T-helper 17 cell (primary cell): ENCODE results near the gene FTO. TPM values are rescaled to one million over a fixed set of nuclear protein-coding genes. Genes with fewer than 3 reads are reported as not detected.

Source experiments
- ATAC-seq: fragments of 150-1000 bp; cut with Tn5 transposase; 2 replicates; pipeline ENCODE4 v1.10.0; 2021; ENCODE audit warnings: mild to moderate bottlenecking, moderate library complexity
- DNase-seq, 3 donors: peaks; one replicate each; pipeline versions ENCODE4 v3.0.0 to v3.0.0-alpha.2; 2020 to 2021
- H3K9me3 ChIP-seq: one replicate; pipeline ENCODE4 v1.7.0; 2013; ENCODE audit warnings: low read length, mild to moderate bottlenecking; ENCODE audit not compliant: control insufficient read depth, poor library complexity, severe bottlenecking
- H3K27ac Mint-ChIP-seq: one replicate; pipeline ENCODE4 v1.8.0; 2022; ENCODE audit warnings: mild to moderate bottlenecking, moderate library complexity, mixed read lengths
- H3K27me3 Mint-ChIP-seq: one replicate; pipeline ENCODE4 v1.8.0; 2022; ENCODE audit warnings: mixed read lengths
- H3K36me3 Mint-ChIP-seq: one replicate; pipeline ENCODE4 v1.8.0; 2022; ENCODE audit warnings: low read depth, mixed read lengths
- H3K4me1 Mint-ChIP-seq: one replicate; pipeline ENCODE4 v1.8.0; 2022; ENCODE audit warnings: mild to moderate bottlenecking, mixed read lengths
- H3K4me3 Mint-ChIP-seq: one replicate; pipeline ENCODE4 v1.8.0; 2022; ENCODE audit warnings: mild to moderate bottlenecking, moderate library complexity, mixed read lengths
- total RNA-seq, 4 donors: library from RNA in 2 of 4; stranded (reverse) in 2 of 4; gene quantifications; one replicate each; pipeline ENCODE4 v1.2.3 and lab custom pipeline; 2022 to 2026

Gene FTO
- total RNA-seq, 2 donors from 2014 or later, result 53.0 to 53.3 TPM

DNA sequence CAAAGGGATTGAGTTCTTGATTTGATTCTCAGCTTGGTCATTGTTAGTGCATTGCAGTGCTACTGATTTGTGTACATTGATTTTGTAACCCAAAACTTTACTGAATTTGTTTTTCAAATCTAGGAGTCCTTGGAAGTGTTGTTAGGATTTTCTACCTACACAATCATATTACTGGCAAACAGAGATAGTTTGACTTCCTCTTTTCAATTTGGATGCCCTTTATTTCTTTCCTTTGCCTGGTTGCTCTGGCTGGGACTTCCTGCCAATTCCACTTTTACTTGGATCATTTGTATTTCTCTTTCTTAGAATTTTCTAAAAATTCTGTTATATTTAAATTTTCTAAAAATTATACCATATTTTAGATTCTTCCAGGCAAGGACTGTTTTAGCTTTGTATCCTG lies 151.1 kb downstream of the FTO start:
- H3K9me3 ChIP-seq, result no peaks in the 10 kb centered on the region
- ATAC-seq, result no peak
- Mint-ChIP-seq H3K4me1 (no peaks in the 10 kb centered on the region), H3K36me3 (no peaks in the 10 kb centered on the region), H3K27me3 (no peaks in the 10 kb centered on the region), H3K27ac (no peak overlapping the region), H3K4me3 (no peak overlapping the region)
- DNase-seq, result no peak

DNA sequence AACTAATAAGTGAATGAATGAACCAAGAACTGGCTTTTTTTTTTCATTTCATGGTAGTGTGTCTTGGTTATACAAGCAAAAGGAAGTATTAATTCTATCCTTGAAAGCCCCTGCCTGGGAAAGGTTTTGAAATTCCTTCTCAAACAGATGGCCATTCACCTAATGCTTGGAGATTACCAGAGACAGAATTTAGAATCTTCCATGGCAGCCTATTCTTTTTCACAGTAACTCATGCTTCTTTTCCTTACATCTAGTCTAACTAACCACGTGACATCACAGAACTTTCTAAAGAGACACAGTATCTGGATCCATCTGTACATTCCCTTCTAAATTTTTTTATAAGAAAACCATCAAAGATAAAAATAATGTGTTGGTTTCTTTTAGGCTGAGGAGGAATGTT lies 151.6 kb downstream of the FTO start:
- ATAC-seq (no peak), DNase-seq (no peak)
- no peaks in the 10 kb centered on the region for H3K4me1 Mint-ChIP-seq
- H3K27ac Mint-ChIP-seq, result no peak overlapping the region
- H3K36me3 Mint-ChIP-seq, result no peaks in the 10 kb centered on the region
- H3K4me3 Mint-ChIP-seq, result no peak overlapping the region
- no peaks in the 10 kb centered on the region for H3K9me3 ChIP-seq
- no peaks in the 10 kb centered on the region for H3K27me3 Mint-ChIP-seq

DNA sequence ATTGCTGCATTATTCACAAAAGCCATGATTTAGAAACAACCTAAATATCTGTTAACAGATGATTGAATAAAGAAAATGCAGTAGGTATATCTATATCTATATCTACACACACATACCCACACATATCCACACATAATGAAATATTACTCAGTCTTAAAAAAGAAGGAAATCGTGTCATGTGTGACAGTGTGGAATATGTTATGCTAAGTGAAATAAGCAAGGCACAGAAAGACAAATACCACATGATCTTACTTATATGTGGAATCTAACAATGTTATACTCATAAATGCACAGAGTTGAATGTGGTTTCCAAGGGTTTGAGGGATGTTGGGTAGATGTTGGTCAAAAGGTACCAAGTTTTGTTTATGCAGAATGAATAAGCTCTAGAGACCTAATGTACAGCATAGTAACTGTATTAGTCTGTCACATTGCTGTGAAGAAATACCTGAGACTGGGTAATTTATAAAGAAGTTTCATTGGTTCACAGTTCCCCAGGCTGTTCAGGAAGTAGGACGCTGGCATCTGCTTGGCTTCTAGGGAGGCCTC lies 156.1 kb downstream of the FTO start:
- H3K4me3 Mint-ChIP-seq, result no peak overlapping the region
- H3K27ac Mint-ChIP-seq, result no peak overlapping the region
- H3K36me3 Mint-ChIP-seq, result peaks cover 2% of the 10 kb centered on the region
- H3K4me1 Mint-ChIP-seq, result peaks cover 2% of the 10 kb centered on the region
- no peak for DNase-seq
- no peaks in the 10 kb centered on the region for H3K9me3 ChIP-seq
- no peaks in the 10 kb centered on the region for H3K27me3 Mint-ChIP-seq
- no peak for ATAC-seq

DNA sequence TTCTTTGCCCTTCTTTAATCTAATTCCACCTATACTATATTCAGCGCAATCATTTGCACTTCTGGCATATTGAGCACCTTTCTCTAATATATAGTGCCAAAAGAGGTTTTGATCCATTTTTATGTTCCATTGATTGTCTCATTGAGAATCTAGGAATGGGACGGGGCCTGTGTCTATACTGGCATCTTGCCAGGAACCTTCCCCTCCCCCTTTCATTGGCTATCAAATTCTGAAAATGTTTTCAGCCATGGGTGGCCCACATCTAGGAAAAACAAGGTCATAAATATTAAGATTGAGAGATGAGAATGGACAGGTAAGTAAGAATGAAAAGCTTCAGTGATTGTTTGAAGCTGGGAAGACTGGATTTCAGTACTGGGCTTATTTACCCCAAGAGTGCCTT lies 159.9 kb downstream of the FTO start:
- no peaks in the 10 kb centered on the region for H3K9me3 ChIP-seq
- Mint-ChIP-seq H3K4me3 (no peak overlapping the region), H3K27me3 (no peaks in the 10 kb centered on the region), H3K36me3 (peaks cover 5% of the 10 kb centered on the region), H3K4me1 (peaks cover 2% of the 10 kb centered on the region), H3K27ac (no peak overlapping the region)
- DNase-seq (no peak), ATAC-seq (no peak)

DNA sequence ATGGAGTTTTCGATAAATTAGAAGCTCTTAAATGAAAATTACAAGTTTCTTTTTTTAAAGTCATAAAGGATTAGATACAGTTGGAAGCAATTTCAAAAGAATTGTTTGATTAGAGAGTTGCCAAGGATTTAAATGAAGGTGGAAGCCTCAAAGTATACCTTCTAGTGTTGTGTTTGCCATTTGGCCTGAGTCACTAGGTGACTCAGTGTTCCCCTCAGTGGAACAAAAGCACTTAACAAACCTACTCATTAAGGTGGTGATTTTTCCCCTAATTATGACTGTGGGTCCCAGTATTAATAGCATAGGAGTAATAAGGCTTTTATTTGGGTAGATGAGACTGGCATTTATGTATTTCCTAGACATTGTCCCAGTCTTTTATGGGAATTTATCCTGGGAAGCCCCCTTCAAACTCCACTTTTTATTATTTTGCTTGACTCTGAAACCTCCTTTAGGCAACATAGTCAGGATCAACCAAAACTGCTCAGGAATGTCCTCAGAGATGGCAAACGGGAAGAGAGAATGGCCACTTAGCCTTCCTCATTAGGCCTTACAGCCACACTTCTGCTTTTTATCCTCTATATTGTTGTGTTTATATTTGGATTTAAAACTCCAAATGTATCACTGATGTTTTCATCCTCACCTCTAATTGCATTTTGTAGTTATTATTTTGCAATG lies 161.0 kb downstream of the FTO start:
- Mint-ChIP-seq H3K4me3 (no peak overlapping the region), H3K4me1 (peaks cover 2% of the 10 kb centered on the region), H3K27ac (no peak overlapping the region), H3K27me3 (no peaks in the 10 kb centered on the region), H3K36me3 (peaks cover 10% of the 10 kb centered on the region)
- DNase-seq (no peak), ATAC-seq (no peak)
- no peaks in the 10 kb centered on the region for H3K9me3 ChIP-seq

DNA sequence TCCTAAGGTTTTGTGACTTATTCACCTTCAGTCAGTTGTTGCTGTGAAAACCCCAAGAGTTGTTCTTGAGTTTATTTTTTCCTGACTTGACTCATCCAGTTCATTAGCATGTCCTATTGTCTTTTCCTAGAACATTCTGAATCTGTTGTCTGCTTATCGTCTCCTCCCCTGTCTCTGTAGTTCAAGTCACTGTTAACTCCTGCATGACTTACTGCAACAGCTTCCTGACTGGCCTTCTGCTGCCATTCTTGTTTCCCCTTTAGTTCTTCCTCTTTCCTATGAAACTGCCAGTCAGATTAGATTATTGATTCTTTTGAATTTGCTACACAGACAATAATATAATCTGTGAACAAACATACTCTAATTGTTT lies 161.5 kb downstream of the FTO start:
- DNase-seq, result no peak
- H3K36me3 Mint-ChIP-seq, result peaks cover 13% of the 10 kb centered on the region
- ATAC-seq, result no peak
- H3K4me1 Mint-ChIP-seq, result peaks cover 2% of the 10 kb centered on the region
- peaks cover 4% of the 10 kb centered on the region for H3K9me3 ChIP-seq
- no peak overlapping the region for H3K4me3 Mint-ChIP-seq
- no peak overlapping the region for H3K27ac Mint-ChIP-seq
- no peaks in the 10 kb centered on the region for H3K27me3 Mint-ChIP-seq

DNA sequence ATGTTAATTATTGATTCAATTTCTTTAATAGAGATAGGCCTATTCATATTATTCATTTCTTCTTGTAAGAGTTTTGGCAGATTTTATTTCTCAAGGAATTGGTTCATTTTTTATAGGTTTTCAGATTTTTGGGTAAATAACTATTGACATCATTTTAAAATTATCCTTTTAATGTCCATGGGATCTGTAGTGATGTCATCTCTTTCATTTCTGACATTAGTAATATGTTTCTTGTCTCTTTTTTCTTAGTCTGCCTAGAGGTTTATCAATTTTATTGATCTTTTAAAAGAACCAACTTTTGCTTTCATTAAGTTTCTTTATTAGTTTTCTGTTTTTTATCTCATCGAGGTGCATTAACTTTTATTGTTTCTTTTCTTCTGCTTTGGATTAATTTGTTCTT lies 162.6 kb downstream of the FTO start:
- DNase-seq (no peak), ATAC-seq (no peak)
- Mint-ChIP-seq H3K27me3 (no peaks in the 10 kb centered on the region), H3K36me3 (peaks cover 16% of the 10 kb centered on the region), H3K4me1 (peaks cover 2% of the 10 kb centered on the region), H3K27ac (no peak overlapping the region), H3K4me3 (no peak overlapping the region)
- H3K9me3 ChIP-seq, result peaks cover 4% of the 10 kb centered on the region

DNA sequence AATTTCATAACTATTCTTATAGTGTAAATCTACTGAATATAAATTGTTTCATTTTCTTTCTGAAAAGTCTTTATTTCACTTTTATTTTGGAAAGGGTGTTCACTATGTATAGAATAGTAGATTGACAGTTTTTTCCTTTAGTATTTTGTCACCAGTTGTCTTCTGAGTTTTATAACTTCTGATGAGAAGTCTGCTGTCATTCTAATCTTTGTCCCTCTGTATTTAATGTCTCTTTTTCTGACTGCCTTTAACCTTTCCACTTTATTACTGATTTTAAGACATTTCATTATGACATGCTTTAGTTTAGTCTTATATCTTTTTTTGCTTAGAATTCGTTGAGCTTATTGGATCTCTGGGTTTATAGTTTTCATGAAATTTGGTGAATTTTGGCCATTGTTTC lies 166.9 kb downstream of the FTO start:
- H3K4me1 Mint-ChIP-seq, result peaks cover 7% of the 10 kb centered on the region
- DNase-seq, result no peak
- no peak overlapping the region for H3K27ac Mint-ChIP-seq
- H3K27me3 Mint-ChIP-seq, result no peaks in the 10 kb centered on the region
- peaks cover 4% of the 10 kb centered on the region for H3K9me3 ChIP-seq
- H3K4me3 Mint-ChIP-seq, result no peak overlapping the region
- ATAC-seq, result no peak
- H3K36me3 Mint-ChIP-seq, result peaks cover 24% of the 10 kb centered on the region

DNA sequence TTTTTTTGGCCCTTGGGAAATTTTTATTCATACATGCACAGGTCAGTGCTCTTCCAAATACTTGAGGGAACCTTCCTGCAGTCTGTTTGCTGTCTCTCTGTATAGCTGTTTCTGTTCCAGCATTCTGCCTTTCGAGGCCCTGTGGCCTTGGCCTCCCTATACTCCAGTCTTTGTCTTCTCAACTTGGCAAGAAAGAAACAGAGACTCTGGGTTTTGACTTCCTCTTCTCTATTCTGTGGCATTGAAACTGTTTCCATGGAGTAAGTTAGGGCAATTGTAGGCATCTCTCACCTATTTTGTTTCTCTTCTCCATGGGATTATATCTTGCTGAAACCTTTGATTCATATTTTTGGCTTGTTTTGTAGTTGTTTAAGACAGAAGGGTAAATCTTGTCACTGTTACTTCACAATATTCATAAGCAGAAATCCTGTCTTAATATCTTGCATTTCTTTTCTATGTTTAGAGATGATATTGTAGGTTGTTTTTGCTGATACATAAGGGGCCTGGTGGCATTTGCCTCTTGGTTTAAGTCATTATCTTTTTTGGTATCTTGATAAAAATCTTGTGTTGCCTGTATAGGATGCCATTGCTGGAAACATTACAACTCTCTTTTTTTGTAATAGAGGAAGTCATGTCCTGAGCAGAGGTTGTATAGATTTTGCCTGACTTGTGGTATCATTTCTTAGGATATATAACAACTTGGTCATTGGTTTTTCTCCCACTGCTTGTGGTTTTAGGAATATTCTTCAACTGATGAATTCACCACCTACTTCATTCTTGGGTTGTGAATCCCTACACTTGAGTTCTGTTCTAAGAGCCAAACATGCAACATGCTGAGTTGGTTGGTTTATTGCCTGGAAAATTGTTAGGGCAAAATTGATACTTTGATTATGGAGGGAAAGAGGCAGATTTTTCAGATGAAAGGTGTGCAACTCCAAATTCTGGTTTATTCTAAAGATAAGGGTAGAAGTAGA lies 168.6 kb downstream of the FTO start:
- H3K9me3 ChIP-seq, result peaks cover 4% of the 10 kb centered on the region
- Mint-ChIP-seq H3K4me3 (no peak overlapping the region), H3K27ac (peak overlapping the region; percentile 5), H3K27me3 (no peaks in the 10 kb centered on the region), H3K36me3 (peaks cover 24% of the 10 kb centered on the region), H3K4me1 (peaks cover 7% of the 10 kb centered on the region)
- no peak for DNase-seq
- no peak for ATAC-seq

DNA sequence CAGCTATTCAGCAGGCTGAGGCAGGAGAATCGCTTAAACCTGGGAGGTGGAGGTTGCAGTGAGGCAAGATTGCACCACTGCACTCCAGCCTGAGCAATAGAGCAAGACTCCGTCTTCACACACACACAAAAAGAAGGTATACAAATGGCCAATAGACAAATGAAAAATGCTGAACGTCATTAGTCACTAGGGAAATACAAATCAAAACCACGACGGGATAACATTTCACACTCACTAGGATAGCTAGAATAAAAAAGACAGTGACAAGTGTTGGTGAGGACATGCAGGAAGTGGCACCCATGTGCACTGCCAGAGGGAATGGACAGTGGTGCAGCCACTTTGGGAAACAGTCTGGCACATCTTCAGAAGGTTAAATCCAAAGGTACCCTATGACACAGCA lies 172.9 kb downstream of the FTO start:
- H3K4me1 Mint-ChIP-seq, result peaks cover 7% of the 10 kb centered on the region
- H3K36me3 Mint-ChIP-seq, result peaks cover 13% of the 10 kb centered on the region
- no peaks in the 10 kb centered on the region for H3K27me3 Mint-ChIP-seq
- no peaks in the 10 kb centered on the region for H3K9me3 ChIP-seq
- H3K4me3 Mint-ChIP-seq, result no peak overlapping the region
- DNase-seq (no peak), ATAC-seq (no peak)
- no peak overlapping the region for H3K27ac Mint-ChIP-seq

DNA sequence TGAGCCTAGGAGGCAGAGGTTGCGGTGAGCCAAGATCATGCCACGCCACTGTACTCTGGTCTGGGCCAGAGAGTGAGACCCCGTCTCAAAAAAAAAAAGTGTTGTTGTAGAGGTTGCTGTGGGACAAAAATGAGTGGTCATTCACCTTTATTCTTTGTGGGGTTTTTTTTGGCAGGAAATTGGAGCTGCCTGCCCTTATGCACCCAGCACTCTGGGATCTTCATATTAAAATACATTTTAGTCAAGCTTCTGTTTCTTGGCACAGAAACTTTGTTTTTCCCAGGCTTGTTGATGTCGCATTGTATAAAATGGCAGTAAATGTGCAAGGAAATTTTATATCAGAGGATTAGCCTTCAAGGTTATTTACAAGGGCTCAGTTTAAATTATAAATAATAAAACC lies 174.3 kb downstream of the FTO start:
- Mint-ChIP-seq H3K27me3 (no peaks in the 10 kb centered on the region), H3K4me3 (no peak overlapping the region), H3K36me3 (peaks cover 11% of the 10 kb centered on the region), H3K27ac (no peak overlapping the region), H3K4me1 (peaks cover 2% of the 10 kb centered on the region)
- no peaks in the 10 kb centered on the region for H3K9me3 ChIP-seq
- DNase-seq, result no peak
- ATAC-seq, result no peak

DNA sequence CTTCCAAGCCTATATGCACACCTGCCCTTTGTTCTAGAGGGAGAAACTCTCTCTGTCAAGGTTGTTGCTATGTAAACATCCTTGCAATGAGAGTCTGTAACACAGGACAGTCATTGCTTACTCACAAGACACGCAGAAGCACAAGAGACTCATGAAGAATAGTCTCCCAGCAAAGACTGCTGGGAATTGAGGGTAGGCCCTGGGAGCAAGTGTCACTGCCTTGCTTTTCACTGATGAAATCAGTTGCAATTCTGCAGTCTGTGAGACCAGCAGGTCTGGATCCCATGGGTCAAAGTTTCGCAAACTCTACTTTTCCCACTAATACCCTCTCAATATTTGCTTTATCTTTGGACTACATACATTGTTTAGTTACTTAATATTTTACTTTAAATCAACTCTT lies 177.4 kb downstream of the FTO start:
- H3K36me3 Mint-ChIP-seq, result peaks cover 8% of the 10 kb centered on the region
- H3K4me3 Mint-ChIP-seq, result no peak overlapping the region
- DNase-seq (no peak), ATAC-seq (no peak)
- no peak overlapping the region for H3K27ac Mint-ChIP-seq
- H3K27me3 Mint-ChIP-seq, result no peaks in the 10 kb centered on the region
- H3K4me1 Mint-ChIP-seq, result no peaks in the 10 kb centered on the region
- H3K9me3 ChIP-seq, result no peaks in the 10 kb centered on the region

DNA sequence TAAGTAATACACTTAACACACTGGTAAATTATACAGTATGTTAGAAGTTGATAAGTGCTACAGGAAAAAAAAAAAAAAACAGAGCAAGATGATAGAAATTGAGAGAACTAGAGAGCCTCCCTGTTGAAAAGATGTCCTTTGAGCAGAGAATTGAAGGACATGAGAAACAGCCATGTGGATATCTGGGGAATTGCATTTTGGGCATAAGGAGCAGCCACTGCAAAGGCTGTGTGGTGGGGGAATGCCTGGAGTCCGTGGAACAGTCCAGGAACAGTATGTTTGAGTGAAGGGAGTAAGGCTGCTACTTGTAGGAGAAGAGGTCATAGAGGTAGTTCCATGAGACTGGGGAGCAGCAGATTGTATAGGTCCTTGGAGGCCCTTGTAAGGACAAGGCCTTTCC lies 178.4 kb downstream of the FTO start:
- no peak for ATAC-seq
- no peaks in the 10 kb centered on the region for H3K9me3 ChIP-seq
- H3K4me3 Mint-ChIP-seq, result no peak overlapping the region
- no peaks in the 10 kb centered on the region for H3K4me1 Mint-ChIP-seq
- no peak for DNase-seq
- H3K27me3 Mint-ChIP-seq, result no peaks in the 10 kb centered on the region
- H3K36me3 Mint-ChIP-seq, result peaks cover 8% of the 10 kb centered on the region
- no peak overlapping the region for H3K27ac Mint-ChIP-seq
